Suprapubic skin (tissue), 4 donors: ENCODE results near the gene FUOM.

Experiments
- CTCF ChIP-seq, 2 donors: fragments of 200-600 bp in 1 of 2; fragments of 450-650 bp in 1 of 2; sonication (generic) in 1 of 2; IDR thresholded peaks; one replicate each; pipeline ENCODE4 v1.5.1; 2016 to 2019; ENCODE audit warnings: antibody characterized with exemption in 2 of 2, mild to moderate bottlenecking in 1 of 2, moderate library complexity in 1 of 2
- POLR2A ChIP-seq, 2 donors: fragments of 450-650 bp; IDR thresholded peaks; one replicate each; pipeline ENCODE4 v1.6.1; 2017; ENCODE audit warnings: antibody characterized with exemption in 2 of 2, mild to moderate bottlenecking in 2 of 2, moderate library complexity in 2 of 2
- POLR2AphosphoS5 ChIP-seq, 3 donors: sonication (generic); formaldehyde crosslinking; IDR thresholded peaks; one replicate each; pipeline ENCODE4 v1.6.1; 2017; ENCODE audit warnings: antibody characterized with exemption in 3 of 3

DNA sequence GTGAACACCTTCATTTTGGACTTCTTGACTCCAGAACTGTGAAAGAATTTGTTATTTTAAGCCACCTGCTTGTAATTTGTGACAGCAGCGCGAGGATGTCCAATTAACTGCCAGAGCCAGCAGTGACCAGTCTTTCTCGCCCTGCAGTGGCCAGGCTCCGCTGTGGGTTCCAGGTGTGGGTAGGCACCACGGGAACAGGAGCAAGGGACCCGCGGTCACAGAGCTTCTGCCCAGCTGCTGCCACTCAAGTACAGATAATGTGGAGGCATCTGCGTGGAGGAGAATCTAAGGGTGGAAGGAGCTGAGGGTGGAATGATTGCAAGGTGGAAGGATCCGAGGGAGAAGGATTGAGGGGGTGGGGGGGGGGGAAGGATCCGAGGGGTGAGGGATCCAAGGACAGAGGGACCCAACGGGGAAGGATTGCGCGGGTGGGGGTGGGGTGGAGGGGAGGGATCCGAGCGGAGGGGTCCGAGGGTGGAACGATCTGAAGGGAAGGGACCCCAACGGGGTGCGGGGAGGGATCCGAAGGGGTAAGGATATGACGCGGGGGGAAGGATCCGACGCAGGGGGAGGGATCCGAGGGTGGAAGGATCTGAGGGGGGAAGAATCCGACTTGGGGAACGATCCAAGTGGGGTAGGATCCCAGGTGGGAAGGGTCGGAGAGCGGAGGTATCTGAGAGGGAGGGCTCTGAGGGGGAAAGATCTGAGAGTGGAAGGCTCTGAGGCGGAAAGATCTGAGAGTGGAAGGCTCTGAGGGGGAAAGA, 24.7 kb downstream of the FUOM start:
- TF ChIP-seq POLR2AphosphoS5 (IDR thresholded peaks at IDR 0.05) (no peak), CTCF (IDR thresholded peaks at IDR 0.05) (no peak), POLR2A (IDR thresholded peaks at IDR 0.05) (no peak)
